Measurements from ENCODE around the gene LAMB4. TPM values are rescaled to one million over a fixed set of nuclear protein-coding genes. Genes with fewer than 3 reads are reported as not detected.

LAMB4 gene
- total and polyA plus RNA-seq, 7 donors: 0.04 to 2.0 (median 0.14) TPM; not detected in 4

DNA sequence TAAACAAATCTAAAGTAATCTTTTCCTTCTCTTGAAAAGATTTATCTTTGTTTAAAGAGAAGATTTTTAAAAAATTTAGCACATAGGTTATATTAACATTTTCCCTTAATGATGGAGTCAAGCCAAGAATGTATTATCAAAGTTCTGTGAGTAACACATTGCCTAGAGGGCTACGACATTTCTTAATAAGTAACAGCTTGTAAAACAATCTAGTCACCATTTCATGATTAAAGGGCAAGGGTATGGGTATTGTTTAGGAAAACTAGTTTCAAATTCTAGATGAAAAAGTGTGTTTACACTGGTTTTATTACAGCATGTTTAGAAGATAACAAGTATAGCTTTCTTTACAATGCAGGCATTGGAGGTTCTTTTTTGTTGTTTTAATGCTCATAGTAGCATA lies 28.6 kb upstream of the LAMB4 start:
- no peak for DNase-seq
- Histone ChIP-seq H3K4me1 (no peaks in the 10 kb centered on the region), H3K4me3 (no peak overlapping the region), H3K36me3 (no peaks in the 10 kb centered on the region), H3K9me3 (no peaks in the 10 kb centered on the region), H3K27me3 (no peaks in the 10 kb centered on the region), H3K27ac (no peak overlapping the region)
- WGBS, 2 donors: 16 to 53% methylated on average over 1 of the region's 1 CpG
- TF ChIP-seq POLR2A (IDR thresholded peaks at IDR 0.05): no peak
- TF ChIP-seq EP300 (IDR thresholded peaks at IDR 0.05): no peak
- TF ChIP-seq, protein P1, sequence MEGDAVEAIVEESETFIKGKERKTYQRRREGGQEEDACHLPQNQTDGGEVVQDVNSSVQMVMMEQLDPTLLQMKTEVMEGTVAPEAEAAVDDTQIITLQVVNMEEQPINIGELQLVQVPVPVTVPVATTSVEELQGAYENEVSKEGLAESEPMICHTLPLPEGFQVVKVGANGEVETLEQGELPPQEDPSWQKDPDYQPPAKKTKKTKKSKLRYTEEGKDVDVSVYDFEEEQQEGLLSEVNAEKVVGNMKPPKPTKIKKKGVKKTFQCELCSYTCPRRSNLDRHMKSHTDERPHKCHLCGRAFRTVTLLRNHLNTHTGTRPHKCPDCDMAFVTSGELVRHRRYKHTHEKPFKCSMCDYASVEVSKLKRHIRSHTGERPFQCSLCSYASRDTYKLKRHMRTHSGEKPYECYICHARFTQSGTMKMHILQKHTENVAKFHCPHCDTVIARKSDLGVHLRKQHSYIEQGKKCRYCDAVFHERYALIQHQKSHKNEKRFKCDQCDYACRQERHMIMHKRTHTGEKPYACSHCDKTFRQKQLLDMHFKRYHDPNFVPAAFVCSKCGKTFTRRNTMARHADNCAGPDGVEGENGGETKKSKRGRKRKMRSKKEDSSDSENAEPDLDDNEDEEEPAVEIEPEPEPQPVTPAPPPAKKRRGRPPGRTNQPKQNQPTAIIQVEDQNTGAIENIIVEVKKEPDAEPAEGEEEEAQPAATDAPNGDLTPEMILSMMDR (IDR thresholded peaks at IDR 0.05): no peak
- TF ChIP-seq POLR2AphosphoS5 (IDR thresholded peaks at IDR 0.05): no peak
- intact Hi-C loops (cut with DNase I): no loop called here

DNA sequence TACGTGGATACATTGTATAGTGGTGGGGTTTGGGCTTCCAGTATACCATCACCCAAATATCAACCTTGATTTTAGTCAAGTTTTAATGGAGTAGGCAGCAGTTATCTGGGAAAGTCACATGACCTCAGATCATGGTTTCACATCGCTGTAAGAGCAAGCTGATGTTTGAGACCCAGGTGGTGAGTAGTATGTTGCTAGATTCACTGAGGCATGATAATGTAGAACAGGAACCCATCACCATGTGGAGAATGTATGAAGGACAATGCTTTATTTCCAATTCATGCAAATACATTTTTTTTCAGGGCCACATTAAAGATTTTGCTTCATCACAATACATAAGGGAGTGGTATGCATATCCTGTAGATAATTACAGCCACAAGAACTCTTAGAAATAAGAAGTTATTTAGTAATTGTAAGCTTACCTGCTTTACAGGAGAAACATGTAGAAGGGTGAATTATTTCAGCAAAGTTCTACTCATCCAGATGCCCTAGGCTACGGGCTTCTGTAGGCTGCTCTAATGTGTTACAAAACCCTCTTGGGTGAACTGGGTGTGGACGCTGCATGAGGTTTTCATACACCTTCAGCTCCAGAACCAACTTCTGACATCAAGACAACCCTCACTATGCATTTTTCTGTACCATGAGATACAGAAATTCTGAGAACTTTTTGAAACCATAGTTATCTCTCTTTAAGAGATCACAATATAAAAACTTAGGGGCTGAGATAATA lies 27.6 kb upstream of the LAMB4 start:
- Histone ChIP-seq H3K36me3 (no peaks in the 10 kb centered on the region), H3K27me3 (no peaks in the 10 kb centered on the region), H3K4me1 (no peaks in the 10 kb centered on the region), H3K9me3 (no peaks in the 10 kb centered on the region), H3K4me3 (no peak overlapping the region), H3K27ac (no peak overlapping the region)
- WGBS, 2 donors: 93 to 95% methylated on average over 4 of the region's 4 CpGs
- no peak for TF ChIP-seq POLR2AphosphoS5 (IDR thresholded peaks at IDR 0.05)
- TF ChIP-seq POLR2A (IDR thresholded peaks at IDR 0.05): no peak
- TF ChIP-seq, protein P1 (IDR thresholded peaks at IDR 0.05): no peak
- TF ChIP-seq EP300 (IDR thresholded peaks at IDR 0.05): no peak
- no peak for DNase-seq
- intact Hi-C loops (cut with DNase I): no loop called here

DNA sequence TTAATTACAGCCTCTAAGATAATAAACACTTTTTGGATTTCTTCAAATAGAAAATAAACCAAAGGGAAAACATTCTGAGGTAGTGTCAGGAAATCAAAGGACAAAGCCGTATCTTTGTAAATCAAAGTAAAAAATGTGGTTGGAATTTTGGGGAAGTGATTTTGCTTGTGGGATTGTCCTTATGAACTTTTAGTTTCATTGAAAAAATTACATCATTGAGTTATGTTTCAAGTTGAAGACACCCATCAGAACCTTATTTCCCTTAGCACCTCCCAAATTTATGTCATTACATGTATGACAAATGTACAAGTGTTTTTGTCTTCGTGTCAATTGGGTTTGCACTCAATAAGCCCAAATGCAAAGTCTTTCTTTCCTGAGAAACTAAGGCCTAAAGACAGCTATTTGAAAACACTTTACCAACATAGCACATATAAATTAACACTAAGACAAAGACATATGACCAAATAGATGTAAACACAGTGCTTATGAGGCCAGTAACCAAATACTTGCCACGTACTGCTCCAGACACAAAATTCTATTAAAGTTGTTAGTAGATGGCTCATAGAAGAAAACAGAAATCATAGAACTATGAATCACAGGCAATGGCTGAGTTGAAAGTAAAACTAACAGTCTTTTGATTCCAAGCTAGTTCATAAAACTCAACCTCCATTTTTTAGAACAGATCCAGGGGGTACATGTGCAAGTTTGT lies 26.9 kb upstream of the LAMB4 start:
- no peak for DNase-seq
- TF ChIP-seq POLR2A (IDR thresholded peaks at IDR 0.05): no peak
- TF ChIP-seq POLR2AphosphoS5 (IDR thresholded peaks at IDR 0.05): no peak
- no peak for TF ChIP-seq EP300 (IDR thresholded peaks at IDR 0.05)
- TF ChIP-seq, protein P1 (IDR thresholded peaks at IDR 0.05): no peak
- Histone ChIP-seq H3K4me3 (no peak overlapping the region), H3K36me3 (no peaks in the 10 kb centered on the region), H3K4me1 (no peaks in the 10 kb centered on the region), H3K9me3 (no peaks in the 10 kb centered on the region), H3K27ac (no peak overlapping the region), H3K27me3 (no peaks in the 10 kb centered on the region)
- 77 to 86% methylated on average over 3 of the region's 3 CpGs for WGBS, 2 donors
- intact Hi-C loops (cut with DNase I): no loop called here

DNA sequence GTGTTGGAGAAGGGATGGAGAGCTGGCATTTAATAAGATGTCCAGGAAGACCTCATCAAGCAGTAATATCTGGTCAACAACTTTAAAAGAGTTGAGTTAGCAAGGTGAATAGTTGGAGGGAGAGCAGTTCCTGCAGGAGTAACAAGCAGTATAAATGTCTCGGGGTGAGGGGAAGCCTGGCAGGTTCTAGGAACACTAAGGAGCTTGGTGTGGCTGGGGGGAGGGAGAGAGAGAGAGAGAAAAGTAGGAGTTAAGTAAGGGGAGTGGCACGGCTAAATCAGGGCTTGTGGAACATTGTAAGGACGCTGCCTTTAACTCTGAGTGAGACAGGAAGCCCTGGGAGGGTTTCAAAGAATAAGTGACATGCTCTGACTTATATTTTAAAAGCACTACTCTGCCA lies 22.0 kb upstream of the LAMB4 start:
- WGBS, 2 donors: 61 to 74% methylated on average over 3 of the region's 3 CpGs
- no peaks in the 10 kb centered on the region for H3K9me3 ChIP-seq
- no peak overlapping the region for H3K27ac ChIP-seq
- H3K4me3 ChIP-seq: no peak overlapping the region
- TF ChIP-seq EP300 (IDR thresholded peaks at IDR 0.05) (no peak), POLR2AphosphoS5 (IDR thresholded peaks at IDR 0.05) (no peak), POLR2A (IDR thresholded peaks at IDR 0.05) (no peak)
- TF ChIP-seq, protein P1 (IDR thresholded peaks at IDR 0.05): no peak
- no peak for DNase-seq
- no peaks in the 10 kb centered on the region for H3K27me3 ChIP-seq
- H3K4me1 ChIP-seq: peaks cover 0 to 9% (median 0%) of the 10 kb centered on the region in 4 donors
- no peaks in the 10 kb centered on the region for H3K36me3 ChIP-seq
- intact Hi-C loops (cut with DNase I): no loop called here
